ENCODE measurements around the gene EPS15.
"Not testable (repeated sequence)": the region's sequence is repeated elsewhere in the genome, so short reads cannot be mapped to it uniquely, and the experiment has no call there.

EPS15 gene

GRCh38 chr1:51415963-51416362 lies 103.1 kb downstream of the EPS15 start:
- DNase-seq (ENCODE audit: low read depth, low spot score): no peak
- no peaks in the 10 kb centered on the region for H3K36me3 ChIP-seq (ENCODE audit: control insufficient read depth, insufficient read depth, low read length)
- no peak overlapping the region for H3K27ac ChIP-seq (ENCODE audit: low read length)
- WGBS (ENCODE audit: insufficient coverage, insufficient read length): no CpG with 5 or more reads among the region's 2 CpGs
- H3K9me3 ChIP-seq (ENCODE audit: control insufficient read depth, insufficient read depth, low read length): no peaks in the 10 kb centered on the region
- no peak overlapping the region for H3K4me3 ChIP-seq (ENCODE audit: low read length)
- H3K4me1 ChIP-seq (ENCODE audit: control insufficient read depth, insufficient read depth, low read length): no peaks in the 10 kb centered on the region
- no peaks in the 10 kb centered on the region for H3K27me3 ChIP-seq (ENCODE audit: control insufficient read depth, insufficient read depth, low read length)

GRCh38 chr1:51414811-51415210 lies 104.3 kb downstream of the EPS15 start:
- no peaks in the 10 kb centered on the region for H3K36me3 ChIP-seq (ENCODE audit: control insufficient read depth, insufficient read depth, low read length)
- no peaks in the 10 kb centered on the region for H3K4me1 ChIP-seq (ENCODE audit: control insufficient read depth, insufficient read depth, low read length)
- DNase-seq (ENCODE audit: low read depth, low spot score): no peak
- H3K9me3 ChIP-seq (ENCODE audit: control insufficient read depth, insufficient read depth, low read length): no peaks in the 10 kb centered on the region
- H3K4me3 ChIP-seq (ENCODE audit: low read length): no peak overlapping the region
- H3K27me3 ChIP-seq (ENCODE audit: control insufficient read depth, insufficient read depth, low read length): no peaks in the 10 kb centered on the region
- H3K27ac ChIP-seq (ENCODE audit: low read length): no peak overlapping the region

GRCh38 chr1:51411820-51412219 lies 107.2 kb downstream of the EPS15 start:
- not testable (repeated sequence) for H3K27me3 ChIP-seq (ENCODE audit: control insufficient read depth, insufficient read depth, low read length); H3K4me3 ChIP-seq (ENCODE audit: low read length); H3K36me3 ChIP-seq (ENCODE audit: control insufficient read depth, insufficient read depth, low read length); DNase-seq (ENCODE audit: low read depth, low spot score); H3K4me1 ChIP-seq (ENCODE audit: control insufficient read depth, insufficient read depth, low read length); H3K27ac ChIP-seq (ENCODE audit: low read length); H3K9me3 ChIP-seq (ENCODE audit: control insufficient read depth, insufficient read depth, low read length)
- no CpG with 5 or more reads among the region's 5 CpGs for WGBS (ENCODE audit: insufficient coverage, insufficient read length)

GRCh38 chr1:51410568-51411460 lies 108.3 kb downstream of the EPS15 start:
- H3K27me3 ChIP-seq (ENCODE audit: control insufficient read depth, insufficient read depth, low read length): no peaks in the 10 kb centered on the region
- H3K4me1 ChIP-seq (ENCODE audit: control insufficient read depth, insufficient read depth, low read length): no peaks in the 10 kb centered on the region
- DNase-seq (ENCODE audit: low read depth, low spot score): no peak
- H3K27ac ChIP-seq (ENCODE audit: low read length): no peak overlapping the region
- H3K36me3 ChIP-seq (ENCODE audit: control insufficient read depth, insufficient read depth, low read length): no peaks in the 10 kb centered on the region; the same call in 1 of the 2 replicates
- WGBS (ENCODE audit: insufficient coverage, insufficient read length): no CpG with 5 or more reads among the region's 5 CpGs
- no peak overlapping the region for H3K4me3 ChIP-seq (ENCODE audit: low read length)
- H3K9me3 ChIP-seq (ENCODE audit: control insufficient read depth, insufficient read depth, low read length): no peaks in the 10 kb centered on the region

GRCh38 chr1:51409755-51410541 lies 109.1 kb downstream of the EPS15 start:
- H3K9me3 ChIP-seq (ENCODE audit: control insufficient read depth, insufficient read depth, low read length); H3K36me3 ChIP-seq (ENCODE audit: control insufficient read depth, insufficient read depth, low read length); H3K27ac ChIP-seq (ENCODE audit: low read length); DNase-seq (ENCODE audit: low read depth, low spot score); H3K4me3 ChIP-seq (ENCODE audit: low read length); H3K27me3 ChIP-seq (ENCODE audit: control insufficient read depth, insufficient read depth, low read length); H3K4me1 ChIP-seq (ENCODE audit: control insufficient read depth, insufficient read depth, low read length): not testable (repeated sequence)
- no CpG with 5 or more reads among the region's 7 CpGs for WGBS (ENCODE audit: insufficient coverage, insufficient read length)

GRCh38 chr1:51392241-51392640 lies 126.8 kb downstream of the EPS15 start:
- Histone ChIP-seq H3K36me3 (ENCODE audit: control insufficient read depth, insufficient read depth, low read length) (no peaks in the 10 kb centered on the region), H3K4me3 (ENCODE audit: low read length) (no peak overlapping the region), H3K27ac (ENCODE audit: low read length) (no peak overlapping the region), H3K27me3 (ENCODE audit: control insufficient read depth, insufficient read depth, low read length) (no peaks in the 10 kb centered on the region), H3K9me3 (ENCODE audit: control insufficient read depth, insufficient read depth, low read length) (no peaks in the 10 kb centered on the region), H3K4me1 (ENCODE audit: control insufficient read depth, insufficient read depth, low read length) (no peaks in the 10 kb centered on the region)
- no peak for DNase-seq (ENCODE audit: low read depth, low spot score)
- no CpG with 5 or more reads among the region's 1 CpG for WGBS (ENCODE audit: insufficient coverage, insufficient read length)

- H3K36me3 ChIP-seq (ENCODE audit: control insufficient read depth, insufficient read depth, low read length); DNase-seq (ENCODE audit: low read depth, low spot score); H3K27ac ChIP-seq (ENCODE audit: low read length); H3K4me3 ChIP-seq (ENCODE audit: low read length); H3K9me3 ChIP-seq (ENCODE audit: control insufficient read depth, insufficient read depth, low read length); H3K4me1 ChIP-seq (ENCODE audit: control insufficient read depth, insufficient read depth, low read length); H3K27me3 ChIP-seq (ENCODE audit: control insufficient read depth, insufficient read depth, low read length): not testable (repeated sequence)
- WGBS (ENCODE audit: insufficient coverage, insufficient read length): no CpG with 5 or more reads among the region's 2 CpGs
These were observed 128.4 kb downstream of the EPS15 start for GRCh38 chr1:51390641-51391040.

GRCh38 chr1:51387288-51387687 lies 131.8 kb downstream of the EPS15 start:
- DNase-seq (ENCODE audit: low read depth, low spot score); H3K27me3 ChIP-seq (ENCODE audit: control insufficient read depth, insufficient read depth, low read length); H3K9me3 ChIP-seq (ENCODE audit: control insufficient read depth, insufficient read depth, low read length); H3K27ac ChIP-seq (ENCODE audit: low read length); H3K36me3 ChIP-seq (ENCODE audit: control insufficient read depth, insufficient read depth, low read length); H3K4me1 ChIP-seq (ENCODE audit: control insufficient read depth, insufficient read depth, low read length); H3K4me3 ChIP-seq (ENCODE audit: low read length): not testable (repeated sequence)
- WGBS (ENCODE audit: insufficient coverage, insufficient read length): no CpG with 5 or more reads among the region's 3 CpGs

- not testable (repeated sequence) for H3K36me3 ChIP-seq (ENCODE audit: control insufficient read depth, insufficient read depth, low read length)
These were observed 132.8 kb downstream of the EPS15 start for GRCh38 chr1:51386259-51386658.

GRCh38 chr1:51385776-51386175 lies 133.3 kb downstream of the EPS15 start:
- no peaks in the 10 kb centered on the region for H3K36me3 ChIP-seq (ENCODE audit: control insufficient read depth, insufficient read depth, low read length)
- whole genome bisulfite sequencing (ENCODE audit: insufficient coverage, insufficient read length): no CpG with 5 or more reads among the region's 2 CpGs
- no peak for DNase-seq (ENCODE audit: low read depth, low spot score)
- H3K27ac ChIP-seq (ENCODE audit: low read length): no peak overlapping the region
- no peaks in the 10 kb centered on the region for H3K27me3 ChIP-seq (ENCODE audit: control insufficient read depth, insufficient read depth, low read length)
- H3K4me3 ChIP-seq (ENCODE audit: low read length): no peak overlapping the region
- H3K9me3 ChIP-seq (ENCODE audit: control insufficient read depth, insufficient read depth, low read length): no peaks in the 10 kb centered on the region; the same call in 1 of the 2 replicates
- no peaks in the 10 kb centered on the region for H3K4me1 ChIP-seq (ENCODE audit: control insufficient read depth, insufficient read depth, low read length)

More at GRCh38 chr1:51386259-51386658, 132.8 kb downstream of the EPS15 start:
- not testable (repeated sequence) for H3K27ac ChIP-seq (ENCODE audit: low read length); H3K4me1 ChIP-seq (ENCODE audit: control insufficient read depth, insufficient read depth, low read length); H3K27me3 ChIP-seq (ENCODE audit: control insufficient read depth, insufficient read depth, low read length); H3K4me3 ChIP-seq (ENCODE audit: low read length); DNase-seq (ENCODE audit: low read depth, low spot score); H3K9me3 ChIP-seq (ENCODE audit: control insufficient read depth, insufficient read depth, low read length)
- WGBS (ENCODE audit: insufficient coverage, insufficient read length): no CpG with 5 or more reads among the region's 5 CpGs
